Femur (tissue), 1 donor: ENCODE data around the gene C12orf57.

Source experiments
- DNase-seq: peaks from one replicate; pipeline ENCODE4 v3.0.0-alpha.2; 2017

C12orf57 gene

GRCh38 chr12:6966351-6966750, 22.5 kb downstream of the C12orf57 start:
- DNase-seq: no peak

GRCh38 chr12:6967651-6968100, 23.9 kb downstream of the C12orf57 start:
- no peak for DNase-seq

GRCh38 chr12:6968426-6968825, 24.6 kb downstream of the C12orf57 start:
- DNase-seq: no peak

- peak; percentile 64 for DNase-seq
These were observed 26.3 kb downstream of the C12orf57 start for GRCh38 chr12:6970096-6970527.

GRCh38 chr12:6974180-6974579, 30.4 kb downstream of the C12orf57 start:
- DNase-seq: no peak

- no peak for DNase-seq
These were observed 31.6 kb downstream of the C12orf57 start for GRCh38 chr12:6975297-6976032.

GRCh38 chr12:6977653-6978052, 33.8 kb downstream of the C12orf57 start:
- no peak for DNase-seq

GRCh38 chr12:6978188-6978587, 34.4 kb downstream of the C12orf57 start:
- no peak for DNase-seq

- DNase-seq: no peak
These were observed 34.8 kb downstream of the C12orf57 start for GRCh38 chr12:6978611-6979011.

GRCh38 chr12:6979021-6979420, 35.2 kb downstream of the C12orf57 start:
- no peak for DNase-seq

GRCh38 chr12:6979453-6979852, 35.6 kb downstream of the C12orf57 start:
- no peak for DNase-seq

GRCh38 chr12:6980075-6980474, 36.3 kb downstream of the C12orf57 start:
- DNase-seq: no peak

- no peak for DNase-seq
These were observed 36.9 kb downstream of the C12orf57 start for GRCh38 chr12:6980740-6981139.

GRCh38 chr12:6981152-6982052, 37.6 kb downstream of the C12orf57 start:
- no peak for DNase-seq

- DNase-seq: no peak
These were observed 38.7 kb downstream of the C12orf57 start for GRCh38 chr12:6982532-6982931.

- DNase-seq: peak; percentile 48
These were observed 44.2 kb downstream of the C12orf57 start for GRCh38 chr12:6987956-6988553.
